WTC11 (cell line): ENCODE measurements around the gene ST6GALNAC2. TPM values are rescaled to one million over a fixed set of nuclear protein-coding genes. Genes with fewer than 3 reads are reported as not detected.
A peak's percentile ranks its signal among the peaks of the same experiment; 100 is the strongest.

Experiments
- CBFB ChIP-seq: sonication (generic); formaldehyde crosslinking; IDR thresholded peaks from 2 replicates; pipeline ENCODE4 v1.8.1; 2022; ENCODE audit warnings: mild to moderate bottlenecking, low read depth, missing genetic modification reagents
- CREM ChIP-seq: sonication (generic); formaldehyde crosslinking; IDR thresholded peaks from 2 replicates; pipeline ENCODE4 v1.8.1; 2022; ENCODE audit warnings: mild to moderate bottlenecking, missing genetic modification reagents, moderate library complexity
- E2F4 ChIP-seq: sonication (generic); formaldehyde crosslinking; IDR thresholded peaks from 2 replicates; pipeline ENCODE4 v1.8.1; 2022; ENCODE audit warnings: low read depth, mild to moderate bottlenecking, moderate library complexity, missing genetic modification reagents, borderline replicate concordance
- ESRRA ChIP-seq: sonication (generic); formaldehyde crosslinking; IDR thresholded peaks from 2 replicates; pipeline ENCODE4 v1.8.1; 2022; ENCODE audit warnings: mild to moderate bottlenecking, missing genetic modification reagents, borderline replicate concordance
- FOXP4 ChIP-seq: sonication (generic); formaldehyde crosslinking; IDR thresholded peaks from 2 replicates; pipeline ENCODE4 v1.8.0; 2022; ENCODE audit warnings: mild to moderate bottlenecking, missing genetic modification reagents
- GABPB1 ChIP-seq: sonication (generic); formaldehyde crosslinking; IDR thresholded peaks from 2 replicates; pipeline ENCODE4 v1.8.1; 2023; ENCODE audit warnings: mild to moderate bottlenecking, missing genetic modification reagents
- GTF2I ChIP-seq: fragments of 250-450 bp; sonication (Bioruptor Pico); conservative IDR thresholded peaks from 2 replicates; pipeline ENCODE4 v1.4.0; 2021; ENCODE audit warnings: mild to moderate bottlenecking
- HMGA2 ChIP-seq: fragments of 250-450 bp; sonication (Bioruptor Pico); IDR thresholded peaks from 2 replicates; pipeline ENCODE4 v1.4.0; 2021; ENCODE audit warnings: mild to moderate bottlenecking, moderate library complexity
- NFATC4 ChIP-seq: fragments of 250-450 bp; sonication (Bioruptor Pico); IDR thresholded peaks from 2 replicates; pipeline ENCODE4 v1.9.0; 2021; ENCODE audit warnings: mild to moderate bottlenecking
- NFE2L1 ChIP-seq: sonication (generic); formaldehyde crosslinking; IDR thresholded peaks from 2 replicates; pipeline ENCODE4 v1.8.1; 2023; ENCODE audit warnings: missing genetic modification reagents
- NR2C2 ChIP-seq: sonication (generic); formaldehyde crosslinking; IDR thresholded peaks from 2 replicates; pipeline ENCODE4 v1.8.0; 2022; ENCODE audit warnings: mild to moderate bottlenecking, missing genetic modification reagents
- PRRX2 ChIP-seq: fragments of 250-450 bp; sonication (Bioruptor Pico); IDR thresholded peaks from 2 replicates; pipeline ENCODE4 v1.8.0; 2021; ENCODE audit warnings: mild to moderate bottlenecking
- RELA ChIP-seq: sonication (generic); formaldehyde crosslinking; IDR thresholded peaks from 2 replicates; pipeline ENCODE4 v1.8.1; 2022; ENCODE audit warnings: missing genetic modification reagents, mild to moderate bottlenecking, borderline replicate concordance
- RORB ChIP-seq: fragments of 250-450 bp; sonication (Bioruptor Pico); IDR thresholded peaks from 2 replicates; pipeline ENCODE4 v1.9.0; 2021; ENCODE audit warnings: mild to moderate bottlenecking
- SMAD3 ChIP-seq: sonication (generic); formaldehyde crosslinking; IDR thresholded peaks from 2 replicates; pipeline ENCODE4 v1.8.0; 2022; ENCODE audit warnings: missing genetic modification reagents, mild to moderate bottlenecking, borderline replicate concordance
- TEAD1 ChIP-seq: sonication (generic); formaldehyde crosslinking; IDR thresholded peaks from 2 replicates; pipeline ENCODE4 v1.8.0; 2022; ENCODE audit warnings: mild to moderate bottlenecking, missing genetic modification reagents
- TEAD4 ChIP-seq: sonication (generic); formaldehyde crosslinking; IDR thresholded peaks from 2 replicates; pipeline ENCODE4 v1.8.0; 2022; ENCODE audit warnings: mild to moderate bottlenecking, missing genetic modification reagents
- ZNF121 ChIP-seq: sonication (generic); formaldehyde crosslinking; IDR thresholded peaks from 2 replicates; pipeline ENCODE4 v1.8.0; 2023; ENCODE audit warnings: missing genetic modification reagents
- ZNF219 ChIP-seq: sonication (generic); formaldehyde crosslinking; IDR thresholded peaks from 2 replicates; pipeline ENCODE4 v1.8.0; 2023; ENCODE audit warnings: missing genetic modification reagents, mild to moderate bottlenecking, borderline replicate concordance
- ZNF317 ChIP-seq: sonication (generic); formaldehyde crosslinking; IDR thresholded peaks from 2 replicates; pipeline ENCODE4 v1.8.1; 2023; ENCODE audit warnings: low read depth, mild to moderate bottlenecking, moderate library complexity, missing genetic modification reagents, borderline replicate concordance
- ZNF396 ChIP-seq: fragments of 250-450 bp; sonication (Bioruptor Pico); IDR thresholded peaks from 2 replicates; pipeline ENCODE4 v1.8.0; 2021; ENCODE audit warnings: mild to moderate bottlenecking, moderate library complexity, borderline replicate concordance
- ZNF425 ChIP-seq: fragments of 250-450 bp; sonication (Bioruptor Pico); conservative IDR thresholded peaks from 2 replicates; pipeline ENCODE4 v1.9.0; 2021; ENCODE audit warnings: mild to moderate bottlenecking
- ZSCAN18 ChIP-seq: fragments of 250-450 bp; sonication (Bioruptor Pico); IDR thresholded peaks from 2 replicates; pipeline ENCODE4 v2.1.2; 2022; ENCODE audit warnings: mild to moderate bottlenecking, moderate library complexity
- total RNA-seq: library from RNA; stranded (reverse); gene quantifications from 3 replicates; pipeline ENCODE4 v1.2.3, GENCODE V29; 2021
- TF ChIP-seq, protein P1 (sequence below): fragments of 250-450 bp; sonication (Bioruptor Pico); IDR thresholded peaks from 2 replicates; pipeline ENCODE4 v1.9.0; 2021; ENCODE audit warnings: mild to moderate bottlenecking
- TF ChIP-seq, protein P2 (sequence below): sonication (generic); formaldehyde crosslinking; IDR thresholded peaks from 2 replicates; pipeline ENCODE4 v1.8.1; 2023; ENCODE audit warnings: mild to moderate bottlenecking, missing genetic modification reagents
- TF ChIP-seq, protein P3 (sequence below): sonication (generic); formaldehyde crosslinking; IDR thresholded peaks from 2 replicates; pipeline ENCODE4 v1.8.0; 2022; ENCODE audit warnings: mild to moderate bottlenecking, missing genetic modification reagents
- TF ChIP-seq, protein P4 (sequence below): sonication (generic); formaldehyde crosslinking; IDR thresholded peaks from 2 replicates; pipeline ENCODE4 v1.8.1; 2023; ENCODE audit warnings: mild to moderate bottlenecking, moderate library complexity, missing genetic modification reagents

The ST6GALNAC2 gene
- total RNA-seq, 1 experiment from 2014 or later = not detected

- TF ChIP-seq SMAD3 (CRISPR knock-in tag) = peak; percentile 84; the same call in 1 of the 2 replicates
- no peak for TF ChIP-seq ZNF121
- TF ChIP-seq, protein P1, sequence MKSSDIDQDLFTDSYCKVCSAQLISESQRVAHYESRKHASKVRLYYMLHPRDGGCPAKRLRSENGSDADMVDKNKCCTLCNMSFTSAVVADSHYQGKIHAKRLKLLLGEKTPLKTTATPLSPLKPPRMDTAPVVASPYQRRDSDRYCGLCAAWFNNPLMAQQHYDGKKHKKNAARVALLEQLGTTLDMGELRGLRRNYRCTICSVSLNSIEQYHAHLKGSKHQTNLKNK (CRISPR knock-in tag) = no peak
- no peak for TF ChIP-seq CREM (CRISPR knock-in tag)
- TF ChIP-seq, protein P2, sequence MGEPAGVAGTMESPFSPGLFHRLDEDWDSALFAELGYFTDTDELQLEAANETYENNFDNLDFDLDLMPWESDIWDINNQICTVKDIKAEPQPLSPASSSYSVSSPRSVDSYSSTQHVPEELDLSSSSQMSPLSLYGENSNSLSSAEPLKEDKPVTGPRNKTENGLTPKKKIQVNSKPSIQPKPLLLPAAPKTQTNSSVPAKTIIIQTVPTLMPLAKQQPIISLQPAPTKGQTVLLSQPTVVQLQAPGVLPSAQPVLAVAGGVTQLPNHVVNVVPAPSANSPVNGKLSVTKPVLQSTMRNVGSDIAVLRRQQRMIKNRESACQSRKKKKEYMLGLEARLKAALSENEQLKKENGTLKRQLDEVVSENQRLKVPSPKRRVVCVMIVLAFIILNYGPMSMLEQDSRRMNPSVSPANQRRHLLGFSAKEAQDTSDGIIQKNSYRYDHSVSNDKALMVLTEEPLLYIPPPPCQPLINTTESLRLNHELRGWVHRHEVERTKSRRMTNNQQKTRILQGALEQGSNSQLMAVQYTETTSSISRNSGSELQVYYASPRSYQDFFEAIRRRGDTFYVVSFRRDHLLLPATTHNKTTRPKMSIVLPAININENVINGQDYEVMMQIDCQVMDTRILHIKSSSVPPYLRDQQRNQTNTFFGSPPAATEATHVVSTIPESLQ (CRISPR knock-in tag) = no peak
- TF ChIP-seq CBFB = no peak
- no peak for TF ChIP-seq PRRX2
- TF ChIP-seq TEAD4 (CRISPR knock-in tag) = no peak
- TF ChIP-seq GABPB1 = peak; percentile 82
- TF ChIP-seq NR2C2 = no peak
- no peak for TF ChIP-seq GTF2I
- 0 out of 2 replicates have a peak, but pooled peaks have one; percentile 38 for TF ChIP-seq FOXP4 (CRISPR knock-in tag)
- no peak for TF ChIP-seq ZNF425 (CRISPR knock-in tag)
- peak; percentile 83 for TF ChIP-seq TEAD1
- TF ChIP-seq RORB = no peak
- no peak for TF ChIP-seq ZNF317 (CRISPR knock-in tag)
- TF ChIP-seq E2F4 = no peak
- TF ChIP-seq, protein P3, sequence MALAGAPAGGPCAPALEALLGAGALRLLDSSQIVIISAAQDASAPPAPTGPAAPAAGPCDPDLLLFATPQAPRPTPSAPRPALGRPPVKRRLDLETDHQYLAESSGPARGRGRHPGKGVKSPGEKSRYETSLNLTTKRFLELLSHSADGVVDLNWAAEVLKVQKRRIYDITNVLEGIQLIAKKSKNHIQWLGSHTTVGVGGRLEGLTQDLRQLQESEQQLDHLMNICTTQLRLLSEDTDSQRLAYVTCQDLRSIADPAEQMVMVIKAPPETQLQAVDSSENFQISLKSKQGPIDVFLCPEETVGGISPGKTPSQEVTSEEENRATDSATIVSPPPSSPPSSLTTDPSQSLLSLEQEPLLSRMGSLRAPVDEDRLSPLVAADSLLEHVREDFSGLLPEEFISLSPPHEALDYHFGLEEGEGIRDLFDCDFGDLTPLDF (CRISPR knock-in tag) = no peak
- TF ChIP-seq NFATC4 (CRISPR knock-in tag) = 0 out of 2 replicates have a peak, but pooled peaks have one; percentile 26
- TF ChIP-seq ZNF219 (CRISPR knock-in tag) = no peak
- TF ChIP-seq HMGA2 = no peak
- TF ChIP-seq, protein P4, sequence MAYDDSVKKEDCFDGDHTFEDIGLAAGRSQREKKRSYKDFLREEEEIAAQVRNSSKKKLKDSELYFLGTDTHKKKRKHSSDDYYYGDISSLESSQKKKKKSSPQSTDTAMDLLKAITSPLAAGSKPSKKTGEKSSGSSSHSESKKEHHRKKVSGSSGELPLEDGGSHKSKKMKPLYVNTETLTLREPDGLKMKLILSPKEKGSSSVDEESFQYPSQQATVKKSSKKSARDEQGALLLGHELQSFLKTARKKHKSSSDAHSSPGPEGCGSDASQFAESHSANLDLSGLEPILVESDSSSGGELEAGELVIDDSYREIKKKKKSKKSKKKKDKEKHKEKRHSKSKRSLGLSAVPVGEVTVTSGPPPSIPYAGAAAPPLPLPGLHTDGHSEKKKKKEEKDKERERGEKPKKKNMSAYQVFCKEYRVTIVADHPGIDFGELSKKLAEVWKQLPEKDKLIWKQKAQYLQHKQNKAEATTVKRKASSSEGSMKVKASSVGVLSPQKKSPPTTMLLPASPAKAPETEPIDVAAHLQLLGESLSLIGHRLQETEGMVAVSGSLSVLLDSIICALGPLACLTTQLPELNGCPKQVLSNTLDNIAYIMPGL (CRISPR knock-in tag) = peak; percentile 42; the same call in 1 of the 2 replicates
- TF ChIP-seq RELA (CRISPR knock-in tag) = 0 out of 2 replicates have a peak, but pooled peaks have one; percentile 21
- no peak for TF ChIP-seq NFE2L1 (CRISPR knock-in tag)
- no peak for TF ChIP-seq ZNF396 (CRISPR knock-in tag)
- TF ChIP-seq ZSCAN18 (CRISPR knock-in tag) = no peak
- peak; percentile 84; the same call in 1 of the 2 replicates for TF ChIP-seq ESRRA
Measured at GRCh38 chr17:76557368-76558197, 28.1 kb downstream of the ST6GALNAC2 start (continued).
